ENCODE results near the gene NDUFS4. TPM values are rescaled to one million over a fixed set of nuclear protein-coding genes. Genes with fewer than 3 reads are reported as not detected.
"Not testable (repeated sequence)": the region's sequence is repeated elsewhere in the genome, so short reads cannot be mapped to it uniquely, and the experiment has no call there.

Gene NDUFS4
- polyA plus RNA-seq, 4 donors = 126 to 162 (median 141) TPM

DNA sequence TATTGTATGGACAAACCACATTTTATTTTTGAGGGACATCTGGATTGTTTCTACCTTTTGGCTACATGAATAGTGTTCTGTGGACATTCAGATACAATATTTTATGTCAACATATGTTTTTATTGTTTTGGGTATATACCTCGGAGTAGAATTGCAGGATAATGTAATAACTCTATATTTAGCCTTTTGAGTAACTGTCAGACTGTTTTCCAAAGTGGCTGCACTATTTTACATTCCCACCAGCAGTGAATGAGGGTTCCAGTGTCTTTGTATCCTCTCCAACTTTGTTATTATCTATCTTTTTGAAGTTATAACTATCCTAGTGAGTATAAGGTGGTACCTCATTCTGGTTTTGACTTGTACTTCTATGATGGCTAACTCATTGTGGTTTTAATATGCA is 11.0 kb downstream of the NDUFS4 start:
- no peak for DNase-seq (ENCODE audit: low read depth in 4 of 4, low spot score in 2 of 4)

DNA sequence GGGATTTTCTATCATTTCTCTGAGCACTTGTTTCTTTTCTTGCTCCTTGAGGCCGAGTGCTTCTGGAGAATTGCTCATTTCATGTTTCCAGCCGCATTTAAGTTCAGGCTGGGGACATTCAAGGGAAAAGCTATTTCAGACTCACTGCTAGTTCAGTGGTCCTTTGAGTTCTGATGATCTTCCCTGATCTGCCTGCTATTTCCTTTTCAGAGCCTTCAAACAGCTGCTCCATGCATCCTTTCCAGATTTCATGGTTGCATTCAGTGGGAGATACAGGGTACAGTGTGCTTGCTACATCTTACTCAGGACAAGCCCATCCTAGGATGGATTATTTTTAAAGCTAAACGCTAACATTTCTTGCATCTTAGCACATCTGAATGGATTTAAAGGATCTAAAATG is 14.7 kb downstream of the NDUFS4 start:
- DNase-seq (ENCODE audit: low read depth in 4 of 4, low spot score in 2 of 4) = no peak

DNA sequence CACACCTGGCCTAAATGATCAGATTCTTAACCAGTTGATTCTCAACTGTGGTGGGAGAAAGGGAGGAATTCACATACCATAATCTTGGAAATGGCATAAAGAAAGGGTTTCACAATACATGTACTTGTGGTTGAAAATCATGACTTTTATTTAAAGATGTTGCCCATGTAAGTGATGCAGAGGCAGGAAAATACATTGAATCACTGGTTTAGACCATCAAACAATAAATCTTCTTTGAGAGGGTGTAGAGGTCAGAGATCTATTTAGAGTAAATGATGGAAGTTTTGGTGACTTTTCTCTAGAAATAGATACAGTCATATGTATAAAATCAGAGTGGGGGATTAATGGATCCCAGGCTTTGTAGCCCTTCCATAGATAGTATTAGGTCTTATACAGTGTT is 15.4 kb downstream of the NDUFS4 start:
- DNase-seq (ENCODE audit: low read depth in 4 of 4, low spot score in 2 of 4) = no peak

DNA sequence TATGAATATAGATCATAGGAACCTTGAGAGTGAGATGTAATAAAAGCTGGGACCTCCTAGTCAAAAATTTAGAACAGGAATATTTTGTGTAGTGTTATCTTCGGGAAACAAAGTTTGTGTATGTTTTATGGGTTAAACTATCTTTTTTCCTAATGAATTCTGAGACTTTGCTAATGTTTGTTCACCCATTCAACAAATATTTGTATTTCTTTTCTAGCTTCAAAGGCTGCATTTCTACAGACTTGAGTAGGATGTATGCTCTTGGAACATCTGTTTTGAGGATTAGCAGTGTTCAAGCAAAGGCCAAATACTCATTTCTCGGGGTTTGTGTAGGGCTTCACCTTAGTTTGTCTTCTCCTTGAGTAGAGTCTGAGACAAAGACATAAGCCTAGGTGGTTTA is 16.2 kb downstream of the NDUFS4 start:
- no peak for DNase-seq (ENCODE audit: low read depth in 4 of 4, low spot score in 2 of 4)

DNA sequence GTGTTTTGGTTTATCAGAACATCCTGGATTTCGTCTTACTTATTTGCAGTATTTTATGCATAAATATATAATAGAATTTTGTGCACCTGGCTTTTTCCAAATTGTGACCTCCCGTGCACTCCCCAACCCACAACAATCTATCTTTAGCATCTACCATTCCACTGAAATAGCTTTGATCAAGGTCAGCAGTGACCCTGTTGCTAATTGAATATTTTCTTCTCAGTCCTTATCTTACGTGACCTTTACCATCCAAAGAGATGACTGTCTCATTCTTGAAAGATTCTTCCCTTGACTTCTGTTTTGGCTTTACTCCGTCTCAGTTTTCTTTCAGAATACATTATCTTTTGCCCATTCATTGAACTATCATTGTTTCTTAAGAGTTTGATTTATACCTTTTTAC is 18.4 kb downstream of the NDUFS4 start:
- no peak for DNase-seq (ENCODE audit: low read depth in 4 of 4, low spot score in 2 of 4)

DNA sequence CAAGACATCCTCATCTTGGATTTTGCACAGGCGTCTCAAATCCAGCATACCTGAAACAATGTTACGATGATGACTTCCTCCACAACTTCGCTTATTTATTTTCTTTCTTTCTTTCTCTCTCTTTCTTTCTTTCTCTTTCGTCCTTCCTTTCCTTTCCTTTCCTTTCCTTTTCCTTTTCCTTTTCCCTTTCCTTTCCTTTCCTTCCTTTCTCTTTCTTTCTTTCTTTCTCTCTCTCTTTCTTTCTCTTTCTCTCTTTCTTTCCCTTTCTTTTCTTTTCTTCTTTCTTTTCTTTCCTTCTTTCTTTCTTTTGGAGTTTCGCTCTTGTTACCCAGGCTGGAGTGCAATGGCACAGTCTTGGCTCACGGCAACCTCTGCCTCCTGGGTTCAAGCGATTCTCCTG is 20.1 kb downstream of the NDUFS4 start:
- no peak for DNase-seq (ENCODE audit: low read depth in 4 of 4, low spot score in 2 of 4)

DNA sequence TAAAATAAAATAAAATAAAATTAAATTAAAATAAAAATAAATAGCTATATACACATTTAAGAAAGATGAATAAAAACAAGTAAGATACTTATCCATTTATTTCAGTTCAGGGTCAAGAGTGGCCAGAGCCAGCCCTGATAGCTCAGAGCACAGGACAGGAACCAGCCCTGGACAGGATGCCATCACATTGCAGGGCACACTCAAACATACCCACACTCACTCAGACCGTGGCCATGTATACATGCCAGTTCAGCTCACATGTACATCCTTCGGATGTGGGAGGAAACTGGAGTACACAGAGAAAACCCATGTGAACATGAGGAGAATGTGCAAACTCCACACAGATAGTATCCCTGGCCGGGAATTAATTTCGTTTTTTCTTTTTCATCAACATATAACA is 21.8 kb downstream of the NDUFS4 start:
- DNase-seq (ENCODE audit: low read depth in 4 of 4, low spot score in 2 of 4) = no peak

DNA sequence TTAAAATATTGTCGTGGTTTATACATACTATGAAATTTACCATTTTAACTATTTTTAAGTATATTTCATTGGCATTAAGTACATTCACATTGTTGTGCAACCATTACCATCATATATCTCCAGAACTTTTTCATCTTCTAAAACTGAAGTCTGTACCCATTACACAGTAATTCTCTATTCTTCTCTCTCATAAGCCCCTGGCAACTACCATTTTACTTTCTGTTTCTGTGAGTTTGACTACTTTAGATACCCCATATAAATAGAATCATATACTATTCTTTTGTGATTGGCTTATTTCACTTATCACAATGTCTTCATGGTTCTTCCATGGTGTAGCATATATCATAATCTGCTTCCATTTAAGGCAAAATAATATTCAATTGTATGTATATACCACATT is 30.3 kb downstream of the NDUFS4 start:
- DNase-seq (ENCODE audit: low read depth in 4 of 4, low spot score in 2 of 4) = no peak

DNA sequence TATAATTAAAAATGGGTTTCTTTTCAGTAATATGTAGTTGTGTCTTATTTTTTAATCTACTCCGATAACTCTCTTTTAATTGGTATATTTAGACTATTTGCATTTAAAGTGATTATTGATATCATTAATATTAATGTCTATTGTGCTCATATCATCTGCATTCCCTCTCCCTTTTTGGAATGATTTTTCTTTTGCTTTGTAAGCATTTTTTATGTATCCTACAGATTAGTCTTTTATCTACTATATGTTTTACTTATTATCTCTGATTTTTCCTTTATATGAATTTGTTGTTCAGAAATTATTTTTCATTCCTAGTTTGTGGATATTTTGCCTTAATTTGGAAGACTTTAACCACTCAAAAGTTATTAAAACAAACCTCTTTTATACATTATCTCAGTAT is 34.0 kb downstream of the NDUFS4 start:
- no peak for DNase-seq (ENCODE audit: low read depth in 4 of 4, low spot score in 2 of 4)

DNA sequence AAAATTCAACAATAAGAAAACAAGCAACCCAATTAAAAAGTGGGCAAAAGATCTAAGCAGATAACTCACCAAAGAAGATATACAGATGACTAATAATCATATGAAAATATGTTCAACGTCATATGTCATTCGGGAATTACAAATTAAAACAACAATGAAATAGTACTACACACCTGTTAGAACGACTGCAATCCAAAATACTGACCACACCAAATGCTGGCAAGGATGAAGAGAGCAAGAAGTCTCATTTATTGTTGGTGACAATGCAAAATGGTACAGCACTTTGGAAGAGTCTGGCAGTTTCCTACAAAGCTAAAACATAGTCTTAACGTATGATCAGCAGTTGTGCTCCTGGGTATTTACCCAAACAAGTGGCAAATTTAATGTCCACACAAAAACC is 37.5 kb downstream of the NDUFS4 start:
- no peak for DNase-seq (ENCODE audit: low read depth in 4 of 4, low spot score in 2 of 4)

DNA sequence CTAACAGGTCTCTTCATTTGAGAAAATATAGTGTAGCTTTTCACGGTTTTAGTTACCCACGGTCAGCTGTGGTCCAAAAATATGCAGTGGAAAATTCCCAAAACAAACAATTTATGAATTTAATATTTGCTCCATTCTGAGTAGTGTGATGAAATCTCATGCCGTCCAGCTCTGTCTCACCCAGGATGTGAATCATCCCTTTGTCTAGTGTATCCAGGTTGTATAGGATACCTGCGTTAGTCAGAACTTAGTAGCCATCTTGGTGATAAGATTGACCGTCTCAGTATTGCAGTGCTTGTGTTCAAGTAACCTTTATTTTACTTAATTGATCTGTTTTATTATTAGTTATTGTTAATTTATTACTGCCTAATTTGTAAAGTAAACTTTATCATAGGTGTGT is 41.1 kb downstream of the NDUFS4 start:
- no peak for DNase-seq (ENCODE audit: low read depth in 4 of 4, low spot score in 2 of 4)

DNA sequence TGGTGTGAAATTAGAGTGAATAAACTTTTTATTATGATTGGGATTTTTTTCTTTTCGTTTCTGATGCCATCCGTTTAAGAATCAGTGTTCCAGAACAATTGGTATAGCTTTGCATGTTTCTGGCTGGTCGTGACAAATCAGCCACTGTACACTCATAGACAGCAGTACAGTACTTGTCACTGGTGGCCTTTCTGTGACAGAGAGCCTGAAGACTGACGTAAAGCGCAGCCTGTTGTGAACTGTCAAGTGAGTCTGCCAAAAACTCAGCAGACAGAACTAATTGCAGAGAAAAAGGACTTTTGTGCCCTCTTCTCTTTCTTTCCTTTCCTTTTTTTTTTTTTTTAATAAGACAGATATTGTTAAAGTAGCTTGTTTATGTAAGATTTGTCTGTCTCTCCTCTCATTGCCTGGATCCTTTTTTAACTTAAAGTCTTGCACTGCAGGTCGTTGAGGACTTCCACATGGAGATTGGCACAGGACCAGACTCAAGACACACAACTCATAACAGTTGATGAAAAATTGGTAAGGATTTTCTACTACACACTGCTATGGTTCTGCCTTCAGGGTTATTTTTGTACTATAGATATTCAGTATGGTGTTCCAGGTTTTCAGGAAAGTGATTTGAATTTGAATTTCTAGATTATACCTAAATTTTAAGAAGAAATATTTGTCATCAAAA is 42.7 kb downstream of the NDUFS4 start:
- no peak for DNase-seq (ENCODE audit: low read depth in 4 of 4, low spot score in 2 of 4)

DNA sequence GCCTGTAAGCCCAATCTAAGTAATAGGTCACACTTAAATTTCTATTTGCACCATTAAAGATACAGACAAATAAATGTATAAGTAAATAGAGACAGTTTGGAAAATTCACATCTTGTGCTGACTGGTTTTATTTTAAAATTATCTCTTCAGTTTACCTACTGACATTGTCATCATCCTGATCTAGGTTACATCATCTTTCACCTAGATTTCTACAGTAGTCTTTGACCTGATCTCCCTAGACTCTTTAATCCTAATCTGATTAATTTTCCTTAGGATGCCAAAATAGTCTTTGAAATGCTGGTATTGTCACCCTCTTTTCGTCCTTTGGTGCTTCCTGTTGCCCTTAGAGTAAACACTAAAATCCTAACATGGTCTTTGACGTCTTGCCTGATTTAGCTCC is 43.9 kb downstream of the NDUFS4 start:
- no peak for DNase-seq (ENCODE audit: low read depth in 4 of 4, low spot score in 2 of 4)

DNA sequence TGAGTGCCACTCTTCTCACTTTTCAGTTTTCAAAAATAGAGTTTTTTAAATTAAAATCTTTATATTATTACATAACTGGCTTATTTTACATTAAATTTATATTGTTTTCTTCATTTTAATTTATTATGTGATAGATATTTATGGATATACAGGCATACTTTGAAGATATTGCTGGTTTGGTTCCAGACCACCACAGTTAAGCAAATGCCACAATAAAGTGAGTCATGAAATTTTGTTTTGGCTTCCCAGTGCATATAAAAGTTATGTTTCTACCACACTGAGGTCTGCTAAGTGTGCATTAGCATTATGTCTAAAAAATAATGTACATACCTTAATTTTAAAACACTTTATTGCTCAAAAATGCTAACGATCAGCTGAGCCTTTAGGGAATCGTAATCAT is 47.4 kb downstream of the NDUFS4 start:
- no peak for DNase-seq (ENCODE audit: low read depth in 4 of 4, low spot score in 2 of 4)

DNA sequence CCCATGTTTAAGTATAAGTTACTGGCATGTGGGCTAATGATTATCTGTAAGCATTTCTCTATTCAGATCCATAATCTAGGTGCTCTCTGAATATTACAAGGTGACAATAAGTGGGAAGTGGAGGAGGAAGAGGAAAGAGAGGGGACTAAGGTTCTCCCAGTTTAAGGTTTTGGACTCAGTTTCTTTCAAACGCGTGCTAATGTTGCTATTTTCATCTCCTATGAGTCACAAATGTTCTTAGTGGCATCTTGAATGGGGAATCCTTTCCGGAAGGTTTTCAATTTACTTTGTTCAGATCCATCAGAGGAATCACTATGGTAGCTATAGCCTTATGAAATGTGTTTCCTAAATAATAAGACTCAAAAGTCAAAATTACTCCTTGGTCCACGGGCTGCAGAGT is 48.5 kb downstream of the NDUFS4 start:
- DNase-seq (ENCODE audit: low read depth in 4 of 4, low spot score in 2 of 4) = not testable (repeated sequence)

DNA sequence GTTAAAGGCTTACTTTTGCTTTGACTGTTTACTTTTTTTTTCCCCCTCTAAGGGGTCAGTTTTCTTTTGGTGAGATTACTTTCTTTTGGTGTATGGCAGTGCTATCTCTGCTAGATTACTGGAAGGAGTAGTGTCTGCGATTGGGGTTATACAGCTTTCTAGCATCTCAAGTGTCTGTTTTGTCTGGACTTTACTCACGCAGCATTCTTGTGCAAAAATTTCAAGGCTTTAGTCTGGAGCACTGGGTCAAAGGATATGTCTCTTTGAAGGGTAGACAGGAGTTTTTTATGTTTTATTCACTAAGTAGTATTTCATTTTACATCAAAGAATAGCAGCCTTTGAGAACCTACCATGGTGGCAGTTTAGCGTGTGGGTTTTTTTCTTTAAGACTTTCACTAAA is 52.6 kb downstream of the NDUFS4 start:
- DNase-seq (ENCODE audit: low read depth in 4 of 4, low spot score in 2 of 4) = no peak

DNA sequence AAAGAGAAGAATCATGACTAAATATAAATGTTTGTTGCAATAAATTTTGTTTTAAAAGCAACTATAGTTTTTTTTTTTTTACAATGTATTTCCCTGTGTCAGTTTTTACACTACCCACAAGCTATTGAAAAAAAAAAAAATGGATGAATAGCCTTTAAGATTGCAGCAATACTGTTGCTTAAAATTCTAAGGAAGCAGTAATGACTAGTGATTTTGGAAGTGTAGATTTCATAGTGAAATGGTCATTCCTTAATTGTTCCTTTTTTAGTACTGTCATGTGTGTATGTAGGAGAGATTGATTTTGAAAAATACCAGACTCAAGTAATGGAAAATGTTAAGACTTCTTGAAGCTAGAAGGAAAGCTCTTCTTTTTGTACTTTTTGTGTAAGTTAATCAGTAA is 53.1 kb downstream of the NDUFS4 start:
- no peak for DNase-seq (ENCODE audit: low read depth in 4 of 4, low spot score in 2 of 4)

DNA sequence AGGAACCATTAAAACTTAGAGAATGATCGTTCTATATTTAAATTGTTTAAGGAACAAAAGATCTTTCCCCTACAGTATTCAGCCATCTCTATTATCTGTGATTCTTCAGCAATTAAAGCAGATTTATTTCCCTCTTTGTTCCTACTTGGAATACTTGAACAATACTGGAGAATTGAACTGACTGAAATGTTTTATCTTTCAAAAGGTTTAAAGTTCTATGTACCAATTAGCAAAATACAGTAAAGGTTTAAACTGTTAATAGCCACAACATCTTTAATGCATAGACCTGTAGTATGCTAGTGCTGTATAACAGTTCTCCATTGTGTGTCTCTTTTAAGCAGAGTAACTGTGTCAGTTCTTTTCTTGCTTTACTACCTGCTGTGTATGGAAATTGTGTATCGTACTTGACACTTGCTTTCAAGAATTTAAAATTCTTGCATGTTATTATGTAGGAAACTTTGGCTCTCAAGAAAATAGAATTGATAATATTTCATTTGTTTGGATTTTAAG is 54.0 kb downstream of the NDUFS4 start:
- no peak for DNase-seq (ENCODE audit: low read depth in 4 of 4, low spot score in 2 of 4)

DNA sequence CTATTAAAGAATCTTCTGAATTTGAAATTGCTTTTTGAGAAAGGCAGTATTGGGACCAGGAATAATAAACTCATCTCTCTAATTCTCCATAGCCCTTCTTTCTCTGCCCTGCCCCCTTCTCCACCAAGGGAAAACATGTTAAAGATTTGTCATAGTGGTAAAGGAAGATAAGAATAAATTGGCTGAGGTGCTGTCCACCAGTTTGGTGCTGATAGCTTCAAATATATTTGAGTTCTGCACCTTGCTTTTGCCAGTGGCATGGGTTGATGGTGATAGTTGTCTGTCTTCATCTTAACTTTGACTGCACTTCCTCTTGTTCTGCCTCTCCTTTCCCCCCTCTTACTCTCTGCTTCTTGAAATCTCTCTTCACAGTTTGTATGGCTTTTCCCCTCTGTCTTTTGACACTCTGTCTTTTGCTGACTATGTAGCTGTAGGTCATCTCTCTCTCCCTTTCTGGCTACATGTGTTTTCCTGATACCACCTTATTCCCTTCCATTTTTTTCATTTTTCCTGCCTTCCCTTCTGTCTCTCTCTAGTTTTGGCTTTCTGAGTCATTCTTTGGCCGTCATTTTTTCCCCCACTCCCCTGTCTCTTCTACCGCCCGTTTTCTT is 56.6 kb downstream of the NDUFS4 start:
- no peak for DNase-seq (ENCODE audit: low read depth in 4 of 4, low spot score in 2 of 4)

DNA sequence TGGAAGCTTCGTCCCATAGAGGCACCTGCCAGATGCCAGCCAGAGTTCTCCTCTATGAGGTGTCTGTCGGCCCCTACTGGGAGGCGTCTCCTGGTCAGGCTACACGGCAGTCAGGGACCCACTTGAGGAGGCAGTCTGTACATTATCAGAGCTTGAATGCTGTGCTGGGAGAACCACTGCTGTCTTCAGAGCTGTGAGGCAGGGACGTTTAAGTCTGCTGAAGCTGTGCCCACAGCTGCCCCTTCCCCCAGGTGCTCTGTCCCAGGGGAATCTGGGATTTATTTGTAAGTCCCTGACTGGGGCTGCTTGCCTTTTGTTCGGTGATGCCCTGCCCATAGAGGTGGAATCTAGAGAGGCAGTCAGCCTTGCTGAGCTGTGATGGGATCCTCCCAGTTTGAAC is 70.8 kb downstream of the NDUFS4 start:
- no peak for DNase-seq (ENCODE audit: low read depth in 4 of 4, low spot score in 2 of 4)

DNA sequence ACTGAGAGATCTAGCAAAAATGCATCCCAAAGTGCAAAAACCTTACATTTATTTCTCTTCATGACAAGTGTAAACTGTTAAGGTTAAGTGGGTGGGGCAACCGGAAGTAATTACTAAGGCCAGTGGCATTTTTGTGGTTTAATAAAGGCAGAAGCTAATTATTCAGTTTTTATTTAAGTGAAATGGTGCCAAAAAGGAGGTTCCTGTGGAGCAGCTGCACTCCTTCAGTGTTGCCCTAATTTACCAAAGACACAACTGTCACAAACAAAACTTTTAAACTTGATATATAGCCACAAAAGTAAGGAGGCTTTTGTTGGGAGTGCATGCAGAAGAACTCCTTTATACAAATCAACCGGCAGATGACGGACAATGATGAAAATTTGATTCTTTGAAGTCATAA is 81.6 kb downstream of the NDUFS4 start:
- peak; percentile 20 to 40 (median 33) for DNase-seq (ENCODE audit: low read depth in 4 of 4, low spot score in 2 of 4)

DNA sequence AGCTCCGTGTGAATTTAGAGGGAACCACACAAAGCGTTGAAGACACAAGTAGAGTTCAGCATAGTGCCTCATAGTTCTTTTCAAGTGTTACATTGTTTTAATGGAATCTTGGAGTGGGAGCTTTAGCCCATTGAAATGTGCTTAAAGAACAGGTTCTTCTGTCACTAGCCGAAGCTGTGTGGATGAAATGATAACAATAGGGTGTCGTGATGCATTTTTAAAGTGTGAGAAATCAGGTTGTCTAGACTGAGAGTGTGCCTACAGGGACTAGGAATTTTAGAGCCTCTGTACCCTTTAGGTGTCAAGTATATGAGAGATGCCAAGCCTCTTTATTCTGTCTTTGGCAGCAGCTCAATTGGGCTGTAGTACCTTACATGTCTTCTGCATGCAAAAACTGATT is 83.0 kb downstream of the NDUFS4 start:
- no peak for DNase-seq (ENCODE audit: low read depth in 4 of 4, low spot score in 2 of 4)

DNA sequence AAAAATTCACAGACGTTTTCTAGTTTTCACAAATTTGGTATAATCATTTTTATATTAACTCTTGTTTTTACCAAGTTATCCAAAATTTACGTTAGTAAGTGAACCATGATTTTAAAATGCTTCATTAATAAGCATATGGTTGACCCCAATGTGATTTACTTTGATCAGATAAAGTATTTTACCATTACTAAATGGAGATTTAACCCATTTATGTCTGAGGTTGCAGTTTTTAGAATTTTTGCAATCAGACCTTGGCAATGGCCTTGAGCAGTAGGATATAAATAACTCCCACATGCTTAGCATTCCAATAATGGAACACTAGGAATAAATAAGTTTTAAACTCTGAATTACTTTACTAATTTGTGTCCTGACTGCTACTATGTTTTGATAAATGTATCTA is 84.6 kb downstream of the NDUFS4 start:
- no peak for DNase-seq (ENCODE audit: low read depth in 4 of 4, low spot score in 2 of 4)
